Hematopoietic multipotent progenitor cell treated with erythropoietin and hydrocortisone succinate and interleukin-3 and kit ligand, for 6 days (in vitro differentiated cells): Measurements from ENCODE around the gene KRT73.

Experiments used
- DNase-seq: peaks from one replicate; pipeline ENCODE4 v3.0.0-alpha.2; 2015

KRT73 gene

DNA sequence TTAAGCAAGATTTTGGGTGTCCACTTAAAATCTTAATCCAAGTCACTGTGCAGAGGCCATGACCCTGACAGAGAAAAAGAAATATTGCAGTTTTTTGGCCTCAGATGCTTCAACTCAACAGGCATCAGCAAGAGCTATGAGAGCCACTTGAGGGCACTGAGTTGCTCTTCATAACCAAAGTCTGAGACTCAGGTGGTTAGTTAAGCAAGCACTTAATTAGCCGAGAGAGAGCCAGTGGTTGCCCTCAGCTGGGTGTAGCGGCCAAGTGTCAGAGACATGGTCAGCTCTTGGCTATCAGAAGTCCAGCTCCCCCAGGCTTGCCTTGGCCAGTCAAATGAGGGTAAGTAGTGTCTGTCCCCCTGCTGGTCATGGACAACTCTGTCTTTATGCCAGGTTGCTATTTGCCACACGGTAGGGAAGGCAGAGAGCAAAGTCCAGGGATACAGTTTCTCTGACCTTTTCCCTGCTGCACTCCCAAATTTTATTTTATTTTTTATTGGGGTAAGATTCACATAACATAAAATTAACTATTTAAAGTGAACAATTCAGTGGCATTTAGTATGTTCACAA, 56.4 kb downstream of the KRT73 start:
- peak; percentile 25 for DNase-seq

DNA sequence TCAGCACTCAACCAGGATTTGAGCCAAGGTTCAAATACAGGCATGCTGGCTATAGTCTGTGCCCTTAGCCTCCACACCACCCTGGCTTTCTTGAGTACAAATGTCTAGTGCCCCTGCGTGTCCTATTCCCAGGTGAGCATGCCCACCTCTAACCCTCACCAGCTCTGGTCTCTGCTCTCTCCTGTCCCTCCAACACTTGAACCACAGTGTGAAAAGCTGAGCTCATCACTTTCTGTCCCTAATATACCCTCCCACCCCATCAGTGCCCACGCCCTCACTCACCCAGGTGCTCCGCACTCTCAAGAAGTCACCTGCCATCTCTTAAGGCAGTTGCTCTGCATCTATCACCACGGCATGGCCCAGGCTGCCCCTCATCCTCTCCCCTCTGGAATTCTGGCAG, 58.4 kb downstream of the KRT73 start:
- no peak for DNase-seq

DNA sequence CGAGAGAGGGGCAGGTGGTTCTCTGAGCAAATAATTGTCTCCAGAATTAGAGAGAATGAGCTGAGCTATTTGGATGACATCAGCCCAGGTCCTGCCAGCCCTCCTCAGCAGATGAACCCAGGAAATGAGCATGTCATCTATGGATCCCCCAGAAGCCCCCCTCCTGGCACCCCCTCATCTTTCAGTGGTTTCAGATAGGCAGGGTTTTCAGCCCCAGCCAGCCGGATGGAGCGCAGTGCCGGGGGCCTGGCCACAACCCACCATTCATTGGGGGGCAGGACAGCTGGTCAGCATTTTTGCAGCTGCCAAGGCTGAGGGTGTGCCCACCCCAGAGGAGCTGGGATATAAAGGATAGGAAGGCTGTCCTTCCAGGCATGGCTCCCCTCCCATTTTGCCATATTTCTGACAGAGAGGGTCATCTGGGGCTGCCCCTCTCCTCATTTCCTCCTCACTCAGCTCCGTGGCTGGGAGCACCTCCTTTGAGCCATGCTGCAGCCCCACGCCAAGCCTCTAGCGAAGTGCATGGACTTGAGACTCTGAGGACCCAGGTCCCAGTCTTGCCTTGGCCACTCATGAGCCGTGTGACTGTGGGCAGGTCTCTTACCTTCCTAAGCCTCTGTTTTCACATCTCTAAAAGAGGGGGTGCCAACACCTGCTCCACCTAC, 59.4 kb downstream of the KRT73 start:
- no peak for DNase-seq
